IPS DF 4.7 (cell line): ENCODE measurements around the gene ING3.
A peak's percentile ranks its signal among the peaks of the same experiment; 100 is the strongest.

Source experiments
- DNase-seq: peaks from one replicate; pipeline ENCODE4 v3.0.0-alpha.2; 2013; ENCODE audit warnings: low spot score; ENCODE audit errors: extremely low read depth

The ING3 gene

GRCh38 chr7:120950539-120951308, at the start of gene ING3:
Gene ING3 (plus strand): TSS chr7:120950777. CDS start chr7:120950897, 120 bp downstream.
- peak; percentile 75 for DNase-seq

- DNase-seq, result no peak
These were observed 35.1 kb upstream of the ING3 start for GRCh38 chr7:120915314-120916105.

GRCh38 chr7:120916121-120916520, 34.5 kb upstream of the ING3 start:
- DNase-seq, result no peak

GRCh38 chr7:120916538-120916937, 34.0 kb upstream of the ING3 start:
- DNase-seq, result no peak

GRCh38 chr7:120919466-120919865, 31.1 kb upstream of the ING3 start:
- no peak for DNase-seq

GRCh38 chr7:120920034-120920433, 30.5 kb upstream of the ING3 start:
- DNase-seq, result no peak

GRCh38 chr7:120920591-120921274, 29.8 kb upstream of the ING3 start:
- DNase-seq, result no peak

GRCh38 chr7:120924837-120925236, 25.7 kb upstream of the ING3 start:
- no peak for DNase-seq

GRCh38 chr7:120925392-120925791, 25.2 kb upstream of the ING3 start:
- DNase-seq, result no peak

- DNase-seq, result no peak
These were observed 23.6 kb upstream of the ING3 start for GRCh38 chr7:120926943-120927346.

- DNase-seq, result no peak
These were observed 23.0 kb upstream of the ING3 start for GRCh38 chr7:120927454-120928103.

GRCh38 chr7:120931243-120931642, 19.3 kb upstream of the ING3 start:
- no peak for DNase-seq

GRCh38 chr7:120933475-120933874, 17.1 kb upstream of the ING3 start:
- no peak for DNase-seq

- DNase-seq, result no peak
These were observed 11.2 kb upstream of the ING3 start for GRCh38 chr7:120939345-120939744.

- no peak for DNase-seq
These were observed 9.5 kb upstream of the ING3 start for GRCh38 chr7:120941064-120941463.

GRCh38 chr7:120941856-120942255, 8.7 kb upstream of the ING3 start:
- DNase-seq, result no peak

- no peak for DNase-seq
These were observed 7.7 kb upstream of the ING3 start for GRCh38 chr7:120942861-120943260.

- DNase-seq, result no peak
These were observed 5.6 kb upstream of the ING3 start for GRCh38 chr7:120944826-120945562.

GRCh38 chr7:120947980-120948379, 2.6 kb upstream of the ING3 start:
- no peak for DNase-seq

GRCh38 chr7:120949393-120949911, 1.1 kb upstream of the ING3 start:
- DNase-seq, result no peak
